ENCODE data around the gene CD4. TPM values are rescaled to one million over a fixed set of nuclear protein-coding genes. Genes with fewer than 3 reads are reported as not detected.

Gene CD4
- total and polyA plus RNA-seq, 4 donors = 15.9 to 44.8 (median 32.0) TPM

- 81% methylated on average over 5 of the region's 5 CpGs for WGBS
- peaks cover 0 to 2% (median 0%) of the 10 kb centered on the region in 4 donors for H3K36me3 ChIP-seq (ENCODE audit: control insufficient read depth in 4 of 4, insufficient read depth in 3 of 4, low read depth in 1 of 4, low read length in 3 of 4)
Observed at GRCh38 chr12:6834873-6835272, 45.5 kb downstream of the CD4 start.

More at GRCh38 chr12:6834873-6835272, 45.5 kb downstream of the CD4 start:
- H3K27me3 ChIP-seq (ENCODE audit: control insufficient read depth in 4 of 4, insufficient read depth in 4 of 4, low read length in 3 of 4) = no peaks in the 10 kb centered on the region
- TF ChIP-seq FOXA1 (IDR thresholded peaks at IDR 0.05) (no peak), REST (IDR thresholded peaks at IDR 0.05) (no peak), TAF1 (conservative IDR thresholded peaks at IDR 0.05) (no peak), YY1 (IDR thresholded peaks at IDR 0.05) (no peak), NR2F2 (IDR thresholded peaks at IDR 0.05) (no peak), EGR1 (IDR thresholded peaks at IDR 0.05; ENCODE audit: low read depth in 2 of 2) (no peak), HNF4G (IDR thresholded peaks at IDR 0.05) (no peak), SP1 (IDR thresholded peaks at IDR 0.05) (no peak), ZBTB33 (IDR thresholded peaks at IDR 0.05) (no peak), GABPA (IDR thresholded peaks at IDR 0.05 in 1 of 2, conservative IDR thresholded peaks at IDR 0.05 in 1 of 2) (no peak), FOXA2 (IDR thresholded peaks at IDR 0.05) (no peak), JUND (IDR thresholded peaks at IDR 0.05) (no peak), CTCF (IDR thresholded peaks at IDR 0.05; ENCODE audit: low read depth, low read length, missing input control) (no peak), RXRA (IDR thresholded peaks at IDR 0.05) (no peak), RAD21 (IDR thresholded peaks at IDR 0.05) (no peak), ATF3 (IDR thresholded peaks at IDR 0.05) (no peak), HNF4A (conservative IDR thresholded peaks at IDR 0.05) (no peak)
- no peaks in the 10 kb centered on the region for H3K9me3 ChIP-seq (ENCODE audit: control insufficient read depth in 4 of 4, low read length in 3 of 4)
- no peak overlapping the region for H3K9ac ChIP-seq (ENCODE audit: low read depth in 1 of 2, low read length in 2 of 2)
- H3K4me1 ChIP-seq (ENCODE audit: control insufficient read depth in 4 of 4, insufficient read depth in 4 of 4, low read length in 3 of 4) = peaks cover 0 to 3% (median under 1%) of the 10 kb centered on the region in 4 donors
- H3K27ac ChIP-seq (ENCODE audit: low read depth in 1 of 2, low read length in 2 of 2) = no peak overlapping the region
- DNase-seq (ENCODE audit: low spot score) = no peak
- no peak overlapping the region for H3K4me3 ChIP-seq (ENCODE audit: low read depth in 1 of 3, low read length in 3 of 3)

Data from liver (tissue), 9 donors.